GM12873 (cell line): ENCODE data around the gene C19orf44.

ENCODE experiments used
- TF ChIP-seq, protein P1 (sequence below): IDR thresholded peaks from 2 replicates; pipeline ENCODE4 v1.5.1; 2012; ENCODE audit warnings: low read depth, mild to moderate bottlenecking, moderate library complexity, low read length, control low read depth; ENCODE audit not compliant: insufficient read depth; ENCODE audit errors: missing control alignments

The C19orf44 gene

GRCh38 chr19:16561382-16561781, 65.2 kb downstream of the C19orf44 start:
- TF ChIP-seq, protein P1, sequence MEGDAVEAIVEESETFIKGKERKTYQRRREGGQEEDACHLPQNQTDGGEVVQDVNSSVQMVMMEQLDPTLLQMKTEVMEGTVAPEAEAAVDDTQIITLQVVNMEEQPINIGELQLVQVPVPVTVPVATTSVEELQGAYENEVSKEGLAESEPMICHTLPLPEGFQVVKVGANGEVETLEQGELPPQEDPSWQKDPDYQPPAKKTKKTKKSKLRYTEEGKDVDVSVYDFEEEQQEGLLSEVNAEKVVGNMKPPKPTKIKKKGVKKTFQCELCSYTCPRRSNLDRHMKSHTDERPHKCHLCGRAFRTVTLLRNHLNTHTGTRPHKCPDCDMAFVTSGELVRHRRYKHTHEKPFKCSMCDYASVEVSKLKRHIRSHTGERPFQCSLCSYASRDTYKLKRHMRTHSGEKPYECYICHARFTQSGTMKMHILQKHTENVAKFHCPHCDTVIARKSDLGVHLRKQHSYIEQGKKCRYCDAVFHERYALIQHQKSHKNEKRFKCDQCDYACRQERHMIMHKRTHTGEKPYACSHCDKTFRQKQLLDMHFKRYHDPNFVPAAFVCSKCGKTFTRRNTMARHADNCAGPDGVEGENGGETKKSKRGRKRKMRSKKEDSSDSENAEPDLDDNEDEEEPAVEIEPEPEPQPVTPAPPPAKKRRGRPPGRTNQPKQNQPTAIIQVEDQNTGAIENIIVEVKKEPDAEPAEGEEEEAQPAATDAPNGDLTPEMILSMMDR: no peak

- TF ChIP-seq, protein P1: no peak
Measured at GRCh38 chr19:16562608-16563025, 66.4 kb downstream of the C19orf44 start.

DNA sequence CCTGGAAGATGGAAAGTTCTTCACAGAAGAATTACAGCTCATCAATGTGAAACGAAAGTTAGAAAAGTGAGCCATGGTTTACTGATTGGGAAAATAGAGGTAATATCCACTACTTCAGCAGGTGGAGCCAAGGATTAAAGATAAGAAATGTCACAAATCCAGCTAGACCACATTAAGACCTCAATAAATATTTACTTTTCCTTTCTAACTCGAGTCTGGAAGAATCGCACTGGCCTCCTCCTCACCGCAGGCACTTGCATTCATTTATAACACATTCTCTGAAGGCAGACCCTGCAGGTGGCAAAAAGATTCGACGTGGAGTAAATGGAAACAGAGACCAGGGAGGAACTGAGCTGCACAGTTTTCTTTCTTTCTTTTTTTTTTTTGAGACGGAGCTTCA, 68.6 kb downstream of the C19orf44 start:
- TF ChIP-seq, protein P1: no peak

DNA sequence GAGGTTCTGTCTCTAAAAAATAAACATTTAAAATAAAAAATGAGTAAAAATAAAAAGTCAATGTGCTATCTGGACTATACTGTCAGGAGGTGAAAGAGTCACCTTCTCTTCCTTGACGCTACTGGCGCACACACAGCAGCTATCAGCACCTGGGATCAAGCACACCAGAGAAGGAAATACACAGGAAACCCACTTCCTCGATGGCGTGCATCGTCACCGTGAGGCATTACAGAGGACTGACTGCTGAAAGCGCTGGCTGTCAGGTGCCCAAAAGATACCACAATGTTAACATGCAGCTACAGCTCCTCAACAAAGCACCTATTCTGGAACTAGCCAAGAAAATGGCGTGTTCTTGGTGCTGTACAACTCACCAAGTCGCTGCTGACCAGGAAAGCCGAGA, 70.0 kb downstream of the C19orf44 start:
- TF ChIP-seq, protein P1: no peak

GRCh38 chr19:16566702-16567101, 70.5 kb downstream of the C19orf44 start:
- TF ChIP-seq, protein P1: no peak

- TF ChIP-seq, protein P1: no peak
Measured at GRCh38 chr19:16569609-16570320, 73.6 kb downstream of the C19orf44 start.
